GM12878 (cell line): ENCODE measurements around the gene NRSN2. TPM values are rescaled to one million over a fixed set of nuclear protein-coding genes. Genes with fewer than 3 reads are reported as not detected.

Experiments used
- ATF3 ChIP-seq: IDR thresholded peaks from 2 replicates; pipeline ENCODE4 v1.6.1; 2011; ENCODE audit warnings: low read depth, mild to moderate bottlenecking, low read length, moderate library complexity, borderline replicate concordance; ENCODE audit errors: extremely low read depth
- BACH1 ChIP-seq: fragments of 450-650 bp; IDR thresholded peaks from 2 replicates; pipeline ENCODE4 v1.6.1; 2017; ENCODE audit warnings: mild to moderate bottlenecking, borderline replicate concordance
- CBFB ChIP-seq: IDR thresholded peaks from 2 replicates; pipeline ENCODE4 v1.6.1; 2016; ENCODE audit warnings: antibody characterized with exemption, low read depth
- CBX5 ChIP-seq: sonication (generic); IDR thresholded peaks from 2 replicates; pipeline ENCODE4 v1.6.1; 2016; ENCODE audit warnings: low read depth, moderate library complexity, mild to moderate bottlenecking, inconsistent platforms
- CREM ChIP-seq: IDR thresholded peaks from 2 replicates; pipeline ENCODE4 v1.6.1; 2014; ENCODE audit warnings: antibody characterized with exemption, low read depth
- E2F4 ChIP-seq: IDR thresholded peaks from 2 replicates; pipeline ENCODE4 v1.6.1; 2012; ENCODE audit warnings: low read depth, low read length, improper control_type of control experiment
- ELK1 ChIP-seq: IDR thresholded peaks from 2 replicates; pipeline ENCODE4 v1.6.1; 2012; ENCODE audit warnings: low read depth, low read length, improper control_type of control experiment
- GABPA ChIP-seq: IDR thresholded peaks from 2 replicates; pipeline ENCODE4 v1.6.1; 2014; ENCODE audit warnings: antibody characterized with exemption, low read depth, mild to moderate bottlenecking, inconsistent platforms
- HDAC6 ChIP-seq: fragments of 200-600 bp; sonication (generic); IDR thresholded peaks from one replicate; pipeline ENCODE4 v1.8.0; 2017; ENCODE audit warnings: antibody characterized with exemption; ENCODE audit not compliant: unreplicated experiment
- LARP7 ChIP-seq: fragments of 450-650 bp; IDR thresholded peaks from 2 replicates; pipeline ENCODE4 v1.6.1; 2017; ENCODE audit warnings: mild to moderate bottlenecking
- MTA3 ChIP-seq: IDR thresholded peaks from 2 replicates; pipeline ENCODE4 v1.6.1; 2012; ENCODE audit warnings: low read length, inconsistent platforms, borderline replicate concordance
- PAX8 ChIP-seq: fragments of 450-650 bp; IDR thresholded peaks from 2 replicates; pipeline ENCODE4 v1.6.1; 2017; ENCODE audit warnings: mild to moderate bottlenecking, moderate library complexity
- PML ChIP-seq: IDR thresholded peaks from 2 replicates; pipeline ENCODE4 v1.6.1; 2012; ENCODE audit warnings: low read length, inconsistent platforms
- PRDM15 ChIP-seq: fragments of 450-650 bp; formaldehyde crosslinking; IDR thresholded peaks from 2 replicates; pipeline ENCODE4 v1.4.0; 2020; ENCODE audit warnings: mild to moderate bottlenecking, moderate library complexity
- SIN3A ChIP-seq: IDR thresholded peaks from 2 replicates; pipeline ENCODE4 v1.6.1; 2012; ENCODE audit warnings: low read depth, low read length, improper control_type of control experiment
- USF1 ChIP-seq: IDR thresholded peaks from 2 replicates; pipeline ENCODE4 v1.6.1; 2011; ENCODE audit warnings: borderline replicate concordance, low read depth, mild to moderate bottlenecking, moderate library complexity, mixed read lengths, low read length; ENCODE audit not compliant: insufficient read depth; ENCODE audit errors: extremely low read length
- ZNF217 ChIP-seq: fragments of 450-650 bp; IDR thresholded peaks from 2 replicates; pipeline ENCODE4 v1.6.1; 2017; ENCODE audit warnings: antibody characterized with exemption, mild to moderate bottlenecking
- ZNF687 ChIP-seq: fragments of 450-650 bp; IDR thresholded peaks from 2 replicates; pipeline ENCODE4 v1.6.1; 2017; ENCODE audit warnings: mild to moderate bottlenecking, moderate library complexity
- polyA plus RNA-seq, 11 experiments: library from polyadenylated mRNA; depleted of rRNA in 4 of 11; unstranded in 6 of 11; stranded (reverse) in 5 of 11; fragments of >200 nt; fragmentation: Nextera tagmentation in 4 of 11; fragmentation: Illumina TruSeq in 1 of 11; extraction: Ambion mirVana in 4 of 11; extraction: Trizol in 1 of 11; gene quantifications; 1 replicate in 1 of 11; 2 replicates in 10 of 11; pipeline versions ENCODE4 v1.2.1 to v1.2.3, GENCODE V29; 2011 to 2016; ENCODE audit warnings: inconsistent platforms in 2 of 11, missing spikeins in 2 of 11, low read depth in 1 of 11
- total RNA-seq, 4 experiments: library from RNA; depleted of rRNA in 3 of 4; stranded (reverse); fragments of >200 nt in 3 of 4; fragmentation: Illumina TruSeq in 1 of 4; extraction: Trizol in 1 of 4; gene quantifications; 2 replicates each; pipeline versions ENCODE4 v1.2.1 to v1.2.3, GENCODE V29; 2013 to 2021

Gene NRSN2
- total and polyA plus RNA-seq, 10 of the 15 experiments (the other 5 are each of a cell fraction or from before 2014, with no cell fraction given), result 6.2 to 32.4 (median 13.0) TPM

GRCh38 chr20:324177-325044 is 22.5 kb upstream of the NRSN2 start (continued):
- peak; percentile 75 for TF ChIP-seq BACH1
- TF ChIP-seq CBX5, result no peak
- no peak for TF ChIP-seq CREM
- no peak for TF ChIP-seq GABPA
- peak; percentile 79 for TF ChIP-seq USF1
- peak; percentile 73; the same call in 1 of the 2 replicates for TF ChIP-seq LARP7
- TF ChIP-seq ZNF217, result no peak
- peak; percentile 79; the same call in 1 of the 2 replicates for TF ChIP-seq SIN3A
- no peak for TF ChIP-seq ATF3
- no peak for TF ChIP-seq ELK1
- no peak for TF ChIP-seq CBFB
- TF ChIP-seq HDAC6, result no peak
- no peak for TF ChIP-seq MTA3
- TF ChIP-seq PAX8, result no peak
- TF ChIP-seq E2F4, result no peak
- no peak for TF ChIP-seq PRDM15 (CRISPR knock-in tag)
- TF ChIP-seq ZNF687, result peak; percentile 84
- TF ChIP-seq PML, result no peak; the same call in 1 of the 2 replicates
